ENCODE measurements around the gene FBXO2.

- TF ChIP-seq ARNTL (CRISPR knock-in tag; IDR thresholded peaks at IDR 0.05; ENCODE audit: borderline replicate concordance, low read depth) (no peak), ZNF565 (CRISPR knock-in tag; conservative IDR thresholded peaks at IDR 0.05; ENCODE audit: low read depth) (no peak), RARB (CRISPR knock-in tag; IDR thresholded peaks at IDR 0.05) (no peak), ISL1 (CRISPR knock-in tag; IDR thresholded peaks at IDR 0.05) (no peak), CREB5 (CRISPR knock-in tag; IDR thresholded peaks at IDR 0.05; ENCODE audit: low read depth) (no peak), CSDC2 (CRISPR knock-in tag; IDR thresholded peaks at IDR 0.05) (no peak), PATZ1 (CRISPR knock-in tag; IDR thresholded peaks at IDR 0.05; ENCODE audit: borderline replicate concordance) (no peak), ZFP3 (CRISPR knock-in tag; IDR thresholded peaks at IDR 0.05) (no peak), ZNF70 (CRISPR knock-in tag; IDR thresholded peaks at IDR 0.05) (no peak), TCF4 (CRISPR knock-in tag; IDR thresholded peaks at IDR 0.05; ENCODE audit: borderline replicate concordance) (no peak)
These were observed 47.5 kb downstream of the FBXO2 start for GRCh38 chr1:11606775-11607174.
